Suprapubic skin (tissue), 4 donors: Measurements from ENCODE around the gene SPTB. TPM values are rescaled to one million over a fixed set of nuclear protein-coding genes. Genes with fewer than 3 reads are reported as not detected.

ENCODE experiments used
- DNase-seq, 2 donors: peaks; one replicate each; pipeline ENCODE4 v3.0.0-alpha.2; 2019; ENCODE audit warnings: low spot score in 2 of 2
- H3K27ac ChIP-seq: fragments of 200-600 bp; sonication (generic); one replicate; pipeline ENCODE4 v1.5.1; 2019
- H3K27me3 ChIP-seq: fragments of 200-600 bp; sonication (generic); one replicate; pipeline ENCODE4 v1.5.1; 2019
- H3K36me3 ChIP-seq: fragments of 200-600 bp; sonication (generic); one replicate; pipeline ENCODE4 v1.5.1; 2019
- H3K4me1 ChIP-seq: fragments of 200-600 bp; sonication (generic); one replicate; pipeline ENCODE4 v1.5.1; 2019
- H3K4me3 ChIP-seq: fragments of 200-600 bp; sonication (generic); one replicate; pipeline ENCODE4 v1.5.1; 2019; ENCODE audit warnings: mild to moderate bottlenecking
- H3K9me3 ChIP-seq: fragments of 200-600 bp; sonication (generic); one replicate; pipeline ENCODE4 v1.5.1; 2019
- EP300 ChIP-seq: sonication (generic); formaldehyde crosslinking; IDR thresholded peaks from one replicate; pipeline ENCODE4 v1.6.1; 2017; ENCODE audit warnings: antibody characterized with exemption
- POLR2A ChIP-seq, 2 donors: fragments of 450-650 bp; IDR thresholded peaks; one replicate each; pipeline ENCODE4 v1.6.1; 2017; ENCODE audit warnings: antibody characterized with exemption in 2 of 2, mild to moderate bottlenecking in 2 of 2, moderate library complexity in 2 of 2
- POLR2AphosphoS5 ChIP-seq, 3 donors: sonication (generic); formaldehyde crosslinking; IDR thresholded peaks; one replicate each; pipeline ENCODE4 v1.6.1; 2017; ENCODE audit warnings: antibody characterized with exemption in 3 of 3
- WGBS: methylation state at CpG from one replicate; pipeline ENCODE4 v1.1.5; 2018; 5-methylcytosine and 5-hydroxymethylcytosine counted together
- total RNA-seq, 4 donors: library from RNA; depleted of rRNA; stranded (reverse); fragments of >200 nt; gene quantifications; one replicate each; pipeline ENCODE4 v1.1.0, GENCODE V29; 2016
- TF ChIP-seq, protein P1 (sequence below), 2 donors: fragments of 200-600 bp in 1 of 2; fragments of 450-650 bp in 1 of 2; sonication (generic) in 1 of 2; IDR thresholded peaks; one replicate each; pipeline ENCODE4 v1.5.1; 2016 to 2019; ENCODE audit warnings: antibody characterized with exemption in 2 of 2, mild to moderate bottlenecking in 1 of 2, moderate library complexity in 1 of 2

Gene SPTB
- total RNA-seq, 4 donors from 2014 or later = 0.44 to 2.4 (median 0.54) TPM

DNA sequence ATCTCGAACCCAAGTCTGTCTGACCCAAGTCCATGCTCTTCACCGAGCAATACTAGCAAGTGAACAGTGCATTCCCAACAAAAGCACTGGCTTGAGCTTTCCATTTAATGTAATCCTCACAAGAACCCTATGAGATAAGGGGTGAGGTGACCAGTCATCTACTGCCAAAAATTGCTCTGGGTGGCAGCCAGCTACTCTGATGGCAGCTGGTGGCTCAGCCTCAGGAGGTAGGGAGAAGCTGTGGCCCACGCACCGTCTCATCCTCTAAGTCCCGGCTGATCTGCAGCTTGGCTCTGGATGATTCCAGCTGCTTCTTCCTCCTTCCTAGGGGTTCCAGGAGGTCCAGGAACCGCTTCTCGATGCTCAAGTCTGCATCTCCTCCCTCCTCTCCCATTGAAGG is 100.2 kb downstream of the SPTB start:
- Histone ChIP-seq H3K4me3 (no peak overlapping the region), H3K36me3 (no peaks in the 10 kb centered on the region), H3K4me1 (no peaks in the 10 kb centered on the region), H3K9me3 (no peaks in the 10 kb centered on the region), H3K27ac (no peak overlapping the region), H3K27me3 (no peaks in the 10 kb centered on the region)
- TF ChIP-seq POLR2AphosphoS5 (IDR thresholded peaks at IDR 0.05) (no peak), EP300 (no peak), POLR2A (IDR thresholded peaks at IDR 0.05) (no peak)
- TF ChIP-seq, protein P1, sequence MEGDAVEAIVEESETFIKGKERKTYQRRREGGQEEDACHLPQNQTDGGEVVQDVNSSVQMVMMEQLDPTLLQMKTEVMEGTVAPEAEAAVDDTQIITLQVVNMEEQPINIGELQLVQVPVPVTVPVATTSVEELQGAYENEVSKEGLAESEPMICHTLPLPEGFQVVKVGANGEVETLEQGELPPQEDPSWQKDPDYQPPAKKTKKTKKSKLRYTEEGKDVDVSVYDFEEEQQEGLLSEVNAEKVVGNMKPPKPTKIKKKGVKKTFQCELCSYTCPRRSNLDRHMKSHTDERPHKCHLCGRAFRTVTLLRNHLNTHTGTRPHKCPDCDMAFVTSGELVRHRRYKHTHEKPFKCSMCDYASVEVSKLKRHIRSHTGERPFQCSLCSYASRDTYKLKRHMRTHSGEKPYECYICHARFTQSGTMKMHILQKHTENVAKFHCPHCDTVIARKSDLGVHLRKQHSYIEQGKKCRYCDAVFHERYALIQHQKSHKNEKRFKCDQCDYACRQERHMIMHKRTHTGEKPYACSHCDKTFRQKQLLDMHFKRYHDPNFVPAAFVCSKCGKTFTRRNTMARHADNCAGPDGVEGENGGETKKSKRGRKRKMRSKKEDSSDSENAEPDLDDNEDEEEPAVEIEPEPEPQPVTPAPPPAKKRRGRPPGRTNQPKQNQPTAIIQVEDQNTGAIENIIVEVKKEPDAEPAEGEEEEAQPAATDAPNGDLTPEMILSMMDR (IDR thresholded peaks at IDR 0.05) = no peak
- DNase-seq = no peak
- WGBS = 94% methylated on average over 7 of the region's 7 CpGs

- DNase-seq = no peak
- TF ChIP-seq POLR2AphosphoS5 (IDR thresholded peaks at IDR 0.05) = no peak
- no peak for TF ChIP-seq POLR2A (IDR thresholded peaks at IDR 0.05)
- TF ChIP-seq EP300 = no peak
- TF ChIP-seq, protein P1 (IDR thresholded peaks at IDR 0.05) = no peak
These were observed 101.5 kb downstream of the SPTB start for GRCh38 chr14:64778104-64778754.

DNA sequence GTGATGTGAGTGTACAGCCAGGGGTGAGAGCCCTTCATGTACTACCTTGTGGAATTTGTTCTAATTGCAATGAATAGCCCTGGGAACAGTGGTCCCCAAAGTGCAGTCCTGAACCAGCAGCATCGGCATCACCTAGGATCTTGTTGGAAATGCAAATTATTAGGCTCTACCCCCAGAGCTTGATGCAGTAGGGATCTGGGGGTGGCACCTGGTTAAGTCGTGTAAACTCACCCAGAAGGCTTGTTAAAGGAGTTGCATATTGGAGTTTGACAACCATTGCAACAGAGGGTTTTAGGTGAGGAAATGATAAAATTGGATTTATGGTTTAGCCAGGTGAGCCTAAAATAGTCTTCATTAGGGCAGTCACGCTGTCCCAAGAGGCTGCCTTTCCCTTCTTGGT is 102.2 kb downstream of the SPTB start:
- Histone ChIP-seq H3K36me3 (no peaks in the 10 kb centered on the region), H3K9me3 (no peaks in the 10 kb centered on the region), H3K4me3 (no peak overlapping the region), H3K27me3 (no peaks in the 10 kb centered on the region), H3K27ac (no peak overlapping the region), H3K4me1 (no peaks in the 10 kb centered on the region)
- DNase-seq = no peak
- no peak for TF ChIP-seq POLR2AphosphoS5 (IDR thresholded peaks at IDR 0.05)
- TF ChIP-seq POLR2A (IDR thresholded peaks at IDR 0.05) = no peak
- TF ChIP-seq EP300 = no peak
- TF ChIP-seq, protein P1 (IDR thresholded peaks at IDR 0.05) = no peak
- WGBS = 84% methylated on average over 3 of the region's 3 CpGs

More at GRCh38 chr14:64778104-64778754, 101.5 kb downstream of the SPTB start:
- Histone ChIP-seq H3K4me1 (no peaks in the 10 kb centered on the region), H3K4me3 (no peak overlapping the region), H3K9me3 (no peaks in the 10 kb centered on the region), H3K36me3 (no peaks in the 10 kb centered on the region), H3K27ac (no peak overlapping the region), H3K27me3 (no peaks in the 10 kb centered on the region)
- WGBS = 85% methylated on average over 6 of the region's 7 CpGs

DNA sequence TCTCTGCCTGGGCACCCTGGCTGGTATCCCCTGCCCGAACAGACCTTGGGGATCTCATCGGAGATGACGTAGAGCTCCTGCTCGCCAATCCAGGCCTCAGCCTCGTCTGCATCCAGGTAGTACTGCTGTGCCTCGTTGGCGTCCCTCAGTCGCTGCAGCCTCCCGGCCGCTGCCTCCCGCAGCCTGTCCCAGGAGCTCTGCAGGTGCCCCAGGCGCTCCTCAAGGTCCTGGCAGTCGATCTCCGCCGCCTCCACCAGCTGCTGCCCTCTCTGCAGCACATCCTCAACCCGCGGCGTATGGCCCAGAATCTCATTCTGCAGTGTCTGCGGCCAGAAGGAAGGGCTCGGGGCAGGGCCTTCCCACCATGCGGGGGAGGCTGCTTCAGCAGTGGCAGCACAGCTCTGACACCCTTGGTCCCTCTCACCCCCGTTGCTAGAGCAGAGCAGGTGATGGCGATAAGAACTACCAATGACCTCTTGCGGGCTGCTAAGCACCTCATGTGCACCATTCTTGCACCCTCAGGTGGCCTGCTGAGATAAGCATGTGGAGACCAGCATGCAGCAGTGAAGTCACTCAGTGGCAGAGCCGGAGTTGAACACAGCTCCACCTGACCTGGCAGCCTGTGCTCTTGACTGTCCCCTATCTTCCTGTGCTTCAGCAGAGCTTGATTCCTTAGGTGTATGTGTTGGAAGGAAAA is 104.5 kb downstream of the SPTB start:
- Histone ChIP-seq H3K27me3 (no peaks in the 10 kb centered on the region), H3K4me1 (no peaks in the 10 kb centered on the region), H3K9me3 (no peaks in the 10 kb centered on the region), H3K4me3 (no peak overlapping the region), H3K36me3 (no peaks in the 10 kb centered on the region), H3K27ac (no peak overlapping the region)
- DNase-seq = no peak
- TF ChIP-seq, protein P1 (IDR thresholded peaks at IDR 0.05) = no peak
- TF ChIP-seq POLR2AphosphoS5 (IDR thresholded peaks at IDR 0.05) (no peak), POLR2A (IDR thresholded peaks at IDR 0.05) (no peak), EP300 (no peak)
- over 99% methylated on average over 12 of the region's 25 CpGs for WGBS

DNA sequence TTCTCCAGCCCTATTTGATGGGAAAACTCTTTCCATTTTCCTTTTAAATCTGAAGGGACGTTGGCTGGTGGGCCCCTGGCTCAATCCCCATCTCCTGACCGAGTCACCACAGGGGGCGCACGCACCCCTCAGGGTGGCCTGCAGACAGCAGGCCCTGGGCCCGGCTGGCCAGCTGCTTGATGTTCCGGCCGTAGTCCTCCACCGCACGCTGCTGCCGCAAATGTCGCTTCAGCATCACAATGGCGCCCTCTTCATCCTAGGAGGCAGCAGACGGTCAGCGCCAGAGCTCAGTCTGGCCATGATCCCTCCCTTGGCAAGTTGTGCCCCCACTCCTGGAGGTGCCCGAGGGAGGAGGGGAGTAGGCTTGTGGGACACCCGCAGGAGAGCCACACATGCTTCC is 105.4 kb downstream of the SPTB start:
- H3K27ac ChIP-seq = no peak overlapping the region
- WGBS = 93% methylated on average over 16 of the region's 16 CpGs
- no peaks in the 10 kb centered on the region for H3K27me3 ChIP-seq
- H3K9me3 ChIP-seq = no peaks in the 10 kb centered on the region
- TF ChIP-seq POLR2A (IDR thresholded peaks at IDR 0.05) = no peak
- TF ChIP-seq, protein P1 (IDR thresholded peaks at IDR 0.05) = no peak
- no peak for TF ChIP-seq EP300
- TF ChIP-seq POLR2AphosphoS5 (IDR thresholded peaks at IDR 0.05) = no peak
- H3K36me3 ChIP-seq = no peaks in the 10 kb centered on the region
- no peaks in the 10 kb centered on the region for H3K4me1 ChIP-seq
- no peak for DNase-seq
- no peak overlapping the region for H3K4me3 ChIP-seq
